Karpas-422 (cell line): ENCODE results near the gene ME3. TPM values are rescaled to one million over a fixed set of nuclear protein-coding genes. Genes with fewer than 3 reads are reported as not detected.

Source experiments
- DNase-seq: peaks from one replicate; pipeline ENCODE4 v3.0.0-alpha.2; 2015
- H2AFZ ChIP-seq: fragments of 200-600 bp; sonication (generic); 2 replicates; pipeline ENCODE4 v1.6.1; 2014; ENCODE audit warnings: antibody characterized with exemption, low read length, mixed read lengths
- H3K27ac ChIP-seq: fragments of 200-600 bp; sonication (generic); 2 replicates; pipeline ENCODE4 v1.5.1; 2014; ENCODE audit warnings: mild to moderate bottlenecking, low read length, moderate library complexity
- H3K27me3 ChIP-seq: fragments of 200-600 bp; sonication (generic); 2 replicates; pipeline ENCODE4 v1.6.1; 2014; ENCODE audit warnings: low read length, mixed read lengths
- H3K36me3 ChIP-seq: fragments of 200-600 bp; sonication (generic); 2 replicates; pipeline ENCODE4 v1.6.1; 2014; ENCODE audit warnings: low read length, mixed read lengths; ENCODE audit not compliant: insufficient read depth
- H3K4me1 ChIP-seq: fragments of 200-600 bp; sonication (generic); 2 replicates; pipeline ENCODE4 v1.6.1; 2014; ENCODE audit warnings: mild to moderate bottlenecking, low read length, mixed read lengths
- H3K4me2 ChIP-seq: fragments of 200-600 bp; sonication (generic); 2 replicates; pipeline ENCODE4 v1.6.1; 2014; ENCODE audit warnings: low read length, low read depth, mild to moderate bottlenecking; ENCODE audit not compliant: poor library complexity, severe bottlenecking
- H3K4me3 ChIP-seq: fragments of 200-600 bp; sonication (generic); 2 replicates; pipeline ENCODE4 v1.5.1; 2014; ENCODE audit warnings: mild to moderate bottlenecking, antibody characterized with exemption, low read length, mixed read lengths
- H3K79me2 ChIP-seq: fragments of 200-600 bp; sonication (generic); 2 replicates; pipeline ENCODE4 v1.6.1; 2014; ENCODE audit warnings: mild to moderate bottlenecking, low read length, mixed read lengths
- H3K9ac ChIP-seq: fragments of 200-600 bp; sonication (generic); 2 replicates; pipeline ENCODE4 v1.6.0; 2014; ENCODE audit warnings: low read length
- H3K9me2 ChIP-seq: fragments of 200-600 bp; sonication (generic), shearing (Covaris generic); replicated peaks from 2 replicates; pipeline ENCODE4 v1.6.0; 2014; ENCODE audit warnings: mild to moderate bottlenecking, low read length, moderate library complexity; ENCODE audit not compliant: insufficient read depth
- H3K9me3 ChIP-seq: fragments of 300-700, 200-600 bp; sonication (generic); 2 replicates; pipeline ENCODE4 v1.6.1; 2014; ENCODE audit warnings: low read length, mixed read lengths
- H4K20me1 ChIP-seq: fragments of 200-600 bp; sonication (generic); 2 replicates; pipeline ENCODE4 v1.6.1; 2014; ENCODE audit warnings: mild to moderate bottlenecking, antibody characterized with exemption, low read length, low read depth; ENCODE audit not compliant: insufficient read depth
- total RNA-seq: library from RNA; depleted of rRNA; stranded (reverse); fragments of >200 nt; shearing (Covaris generic); gene quantifications from 2 replicates; pipeline ENCODE4 v1.2.3, GENCODE V29; 2014; ENCODE audit warnings: low replicate concordance

Gene ME3
- total RNA-seq, 1 experiment from 2014 or later, result not detected

DNA sequence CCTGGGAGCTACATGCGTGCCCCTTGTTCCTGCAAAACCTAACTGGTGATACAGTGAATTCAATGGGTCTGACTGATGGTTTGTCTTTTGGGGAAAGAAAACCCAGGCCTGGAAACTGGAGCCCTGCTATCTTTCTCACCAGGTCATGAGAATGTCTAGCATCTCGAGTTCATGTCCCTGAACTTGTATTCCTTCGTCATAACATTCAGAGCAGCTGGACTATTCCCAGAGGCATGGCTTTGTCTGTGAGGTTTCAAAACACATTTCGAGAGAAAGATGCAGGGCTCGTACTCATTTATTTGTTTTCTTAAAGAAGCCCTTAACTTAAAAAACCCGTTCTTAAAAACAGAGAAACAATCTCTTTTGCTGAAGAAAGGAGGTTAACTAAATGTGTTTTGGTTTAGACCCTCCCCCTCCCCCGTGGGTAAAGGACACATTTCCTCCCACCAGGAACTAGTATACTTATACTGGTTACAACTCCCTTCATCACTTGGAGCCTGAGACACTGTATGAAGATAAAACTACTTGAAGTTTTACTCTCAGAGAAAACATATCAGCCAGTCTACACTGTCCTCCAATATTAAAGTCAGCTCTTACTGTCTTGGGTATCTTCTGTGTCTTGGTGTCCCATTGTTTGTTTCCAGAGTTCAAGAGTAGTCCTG, 43.2 kb downstream of the ME3 start:
- no peak overlapping the region for H3K4me2 ChIP-seq
- H3K9me2 ChIP-seq, result no peaks in the 10 kb centered on the region
- H3K27ac ChIP-seq, result no peak overlapping the region
- H3K4me3 ChIP-seq, result no peak overlapping the region
- H3K9me3 ChIP-seq, result no peaks in the 10 kb centered on the region
- H3K36me3 ChIP-seq, result no peaks in the 10 kb centered on the region
- H3K9ac ChIP-seq, result no peak overlapping the region
- no peaks in the 10 kb centered on the region for H3K79me2 ChIP-seq
- no peaks in the 10 kb centered on the region for H4K20me1 ChIP-seq
- DNase-seq, result no peak
- no peak overlapping the region for H2AFZ ChIP-seq
- H3K4me1 ChIP-seq, result no peaks in the 10 kb centered on the region
- H3K27me3 ChIP-seq, result no peaks in the 10 kb centered on the region

DNA sequence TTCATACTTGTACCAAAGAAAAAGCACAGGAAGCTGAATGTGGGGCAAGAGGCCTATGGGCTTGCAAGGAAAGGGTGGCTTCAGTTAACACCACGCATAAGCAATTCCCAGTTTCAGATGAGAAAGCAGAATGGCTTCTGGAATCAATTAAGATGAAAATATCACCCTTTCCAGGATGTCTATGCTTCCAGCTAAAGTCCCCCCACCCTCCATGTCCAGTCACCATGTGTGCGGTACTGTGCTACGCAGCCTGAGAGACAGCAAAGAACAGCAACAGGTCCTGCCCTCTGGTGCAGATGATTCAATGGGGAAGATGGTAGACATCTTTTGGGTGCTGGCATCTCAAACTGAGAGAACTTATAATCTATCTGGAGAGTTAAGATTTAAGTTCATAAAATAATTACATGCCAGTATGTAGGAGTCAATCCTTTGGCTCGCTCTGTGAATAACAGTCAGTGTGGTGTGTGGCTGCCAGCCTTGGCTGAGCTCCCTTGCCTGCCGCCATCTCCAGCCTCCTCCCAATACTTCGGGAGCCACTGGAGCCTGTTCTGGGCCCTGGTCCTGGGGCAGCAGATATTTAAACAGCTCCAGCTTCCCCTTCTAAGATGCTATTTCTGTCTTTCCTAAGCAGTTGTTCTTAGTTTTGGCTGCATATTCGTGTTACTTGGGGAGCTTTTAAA, 44.5 kb downstream of the ME3 start:
- H2AFZ ChIP-seq, result no peak overlapping the region
- no peaks in the 10 kb centered on the region for H3K79me2 ChIP-seq
- no peaks in the 10 kb centered on the region for H3K9me3 ChIP-seq
- no peaks in the 10 kb centered on the region for H3K27me3 ChIP-seq
- no peak for DNase-seq
- no peaks in the 10 kb centered on the region for H3K4me1 ChIP-seq
- H3K9ac ChIP-seq, result no peak overlapping the region
- H4K20me1 ChIP-seq, result no peaks in the 10 kb centered on the region
- no peak overlapping the region for H3K27ac ChIP-seq
- no peaks in the 10 kb centered on the region for H3K9me2 ChIP-seq
- H3K4me2 ChIP-seq, result no peak overlapping the region
- H3K4me3 ChIP-seq, result no peak overlapping the region
- no peaks in the 10 kb centered on the region for H3K36me3 ChIP-seq

DNA sequence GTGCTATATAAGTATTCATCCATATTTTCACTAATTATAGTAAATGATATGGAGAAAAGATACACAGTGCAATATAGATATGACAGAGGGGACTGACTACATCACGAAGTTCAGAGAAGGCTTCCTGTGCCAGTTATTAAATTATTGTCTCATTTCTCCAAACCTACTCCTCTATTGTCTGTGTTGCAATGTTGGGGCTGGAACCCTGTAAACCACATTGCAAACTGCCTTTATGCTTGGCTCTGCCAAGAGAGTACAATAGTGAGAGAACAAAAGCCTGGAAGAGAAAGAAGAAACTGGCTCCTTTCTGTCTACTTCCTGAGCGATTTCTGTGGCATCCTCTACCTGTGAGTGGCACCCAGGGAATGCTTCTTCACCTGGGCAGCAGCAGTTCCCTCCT, 46.4 kb downstream of the ME3 start:
- Histone ChIP-seq H4K20me1 (no peaks in the 10 kb centered on the region), H3K79me2 (no peaks in the 10 kb centered on the region), H3K9me3 (no peaks in the 10 kb centered on the region), H3K36me3 (no peaks in the 10 kb centered on the region), H2AFZ (no peak overlapping the region), H3K27ac (no peak overlapping the region), H3K27me3 (no peaks in the 10 kb centered on the region), H3K4me2 (no peak overlapping the region), H3K9ac (no peak overlapping the region), H3K9me2 (no peaks in the 10 kb centered on the region), H3K4me1 (no peaks in the 10 kb centered on the region), H3K4me3 (no peak overlapping the region)
- DNase-seq, result no peak

DNA sequence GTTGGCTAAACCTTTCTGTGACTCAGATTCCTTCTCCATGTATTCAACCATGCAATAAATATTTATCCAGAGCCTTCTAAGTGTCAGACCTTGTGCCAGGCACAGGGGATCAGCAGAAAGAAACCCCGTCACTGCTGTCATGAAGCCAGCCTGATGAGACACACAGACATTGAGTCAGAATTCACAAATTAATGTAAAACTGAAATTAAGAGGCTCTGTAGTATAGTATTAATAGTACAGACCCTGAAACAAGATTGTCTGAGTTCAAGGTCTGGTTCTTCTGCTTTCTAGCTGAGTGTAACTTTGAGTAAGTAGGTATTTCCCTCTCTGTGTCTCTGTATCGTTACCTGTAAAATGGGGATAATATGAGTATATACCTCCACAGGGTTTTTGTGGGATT, 46.9 kb downstream of the ME3 start:
- Histone ChIP-seq H3K27ac (no peak overlapping the region), H3K9ac (no peak overlapping the region), H3K4me1 (no peaks in the 10 kb centered on the region), H2AFZ (no peak overlapping the region), H3K9me3 (no peaks in the 10 kb centered on the region), H3K9me2 (no peaks in the 10 kb centered on the region), H3K4me2 (no peak overlapping the region), H4K20me1 (no peaks in the 10 kb centered on the region), H3K79me2 (no peaks in the 10 kb centered on the region), H3K36me3 (no peaks in the 10 kb centered on the region), H3K27me3 (no peaks in the 10 kb centered on the region), H3K4me3 (no peak overlapping the region)
- DNase-seq, result no peak

DNA sequence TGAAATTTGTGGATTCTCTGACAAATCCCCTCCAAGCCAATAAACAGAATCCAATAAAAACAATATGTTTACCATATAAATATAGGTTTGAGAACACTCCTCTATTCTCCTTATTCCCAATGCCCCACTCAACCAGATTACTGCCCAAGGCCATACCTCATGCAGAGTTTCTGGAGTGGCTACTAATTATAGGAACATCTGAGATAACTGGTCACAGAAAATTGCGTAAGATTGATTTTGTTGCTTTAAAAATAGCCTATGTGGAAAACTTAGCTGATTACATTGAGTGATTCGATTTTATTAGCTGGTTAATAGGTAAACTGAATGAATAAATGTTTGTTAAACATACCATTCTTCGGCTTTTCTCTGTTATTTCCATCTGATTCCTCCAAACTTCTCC, 48.0 kb downstream of the ME3 start:
- Histone ChIP-seq H3K27ac (no peak overlapping the region), H3K4me3 (no peak overlapping the region), H3K9me2 (no peaks in the 10 kb centered on the region), H3K9me3 (no peaks in the 10 kb centered on the region), H3K27me3 (0 out of 2 replicates have a peak, but pooled peaks cover 2% of the 10 kb centered on the region), H3K4me2 (no peak overlapping the region), H3K36me3 (no peaks in the 10 kb centered on the region), H4K20me1 (no peaks in the 10 kb centered on the region), H3K9ac (no peak overlapping the region), H3K4me1 (no peaks in the 10 kb centered on the region), H2AFZ (no peak overlapping the region), H3K79me2 (no peaks in the 10 kb centered on the region)
- DNase-seq, result no peak

DNA sequence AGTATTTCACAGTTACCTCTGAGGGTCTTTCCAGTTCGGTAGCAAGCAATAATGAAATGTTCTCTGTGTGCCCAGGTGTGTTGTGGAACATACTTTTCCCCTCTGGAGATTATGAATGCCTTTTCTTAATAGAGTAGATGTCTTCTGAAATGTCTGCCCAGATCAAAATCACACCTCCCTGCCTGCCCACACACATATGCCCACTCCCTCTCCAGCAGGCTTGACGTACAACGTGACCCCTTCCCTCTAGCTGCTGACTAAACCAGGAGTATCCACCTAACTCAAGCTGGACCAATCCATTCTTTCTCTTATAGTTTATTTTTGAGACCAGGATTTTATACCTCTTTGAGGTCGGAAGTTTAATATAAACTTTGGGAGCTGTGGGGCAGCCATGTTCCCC, 48.7 kb downstream of the ME3 start:
- Histone ChIP-seq H2AFZ (no peak overlapping the region), H3K27me3 (0 out of 2 replicates have a peak, but pooled peaks cover 2% of the 10 kb centered on the region), H3K4me2 (no peak overlapping the region), H3K4me1 (no peaks in the 10 kb centered on the region), H3K36me3 (no peaks in the 10 kb centered on the region), H3K9me3 (no peaks in the 10 kb centered on the region), H3K79me2 (no peaks in the 10 kb centered on the region), H3K27ac (no peak overlapping the region), H3K9ac (no peak overlapping the region), H3K4me3 (no peak overlapping the region), H3K9me2 (no peaks in the 10 kb centered on the region), H4K20me1 (no peaks in the 10 kb centered on the region)
- DNase-seq, result no peak

DNA sequence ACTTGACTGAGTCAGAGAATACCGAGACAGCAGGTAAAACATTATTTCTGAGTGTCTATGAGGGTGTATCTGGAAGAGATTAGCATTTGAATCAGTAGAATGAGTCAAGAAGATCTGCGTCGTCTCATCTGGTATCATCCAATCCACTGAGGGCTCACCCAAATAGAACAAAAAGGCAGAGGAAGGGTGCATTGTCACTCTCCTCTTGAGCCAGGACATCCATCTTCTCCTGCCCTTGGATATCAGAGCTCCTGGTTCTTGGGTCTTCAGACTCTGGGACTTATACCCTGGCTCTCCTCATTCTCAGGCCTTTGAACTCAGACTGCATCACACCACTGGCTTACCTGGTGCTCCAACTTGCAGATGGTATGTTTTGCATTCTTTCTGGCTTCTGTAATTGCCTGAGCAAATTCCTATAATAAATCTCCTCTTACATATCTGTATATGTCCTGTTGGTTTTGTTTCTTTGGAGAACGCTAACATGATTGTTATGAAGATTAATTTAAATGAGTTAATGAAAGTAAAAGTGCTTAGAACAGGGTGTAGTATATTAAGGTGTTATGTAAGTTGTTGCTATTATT, 49.3 kb downstream of the ME3 start:
- no peaks in the 10 kb centered on the region for H3K79me2 ChIP-seq
- no peak overlapping the region for H3K27ac ChIP-seq
- H2AFZ ChIP-seq, result no peak overlapping the region
- no peak for DNase-seq
- no peaks in the 10 kb centered on the region for H3K9me2 ChIP-seq
- 0 out of 2 replicates have a peak, but pooled peaks cover 2% of the 10 kb centered on the region for H3K27me3 ChIP-seq
- no peaks in the 10 kb centered on the region for H3K9me3 ChIP-seq
- H4K20me1 ChIP-seq, result no peaks in the 10 kb centered on the region
- H3K4me3 ChIP-seq, result no peak overlapping the region
- H3K9ac ChIP-seq, result no peak overlapping the region
- no peaks in the 10 kb centered on the region for H3K4me1 ChIP-seq
- H3K4me2 ChIP-seq, result no peak overlapping the region
- H3K36me3 ChIP-seq, result no peaks in the 10 kb centered on the region

DNA sequence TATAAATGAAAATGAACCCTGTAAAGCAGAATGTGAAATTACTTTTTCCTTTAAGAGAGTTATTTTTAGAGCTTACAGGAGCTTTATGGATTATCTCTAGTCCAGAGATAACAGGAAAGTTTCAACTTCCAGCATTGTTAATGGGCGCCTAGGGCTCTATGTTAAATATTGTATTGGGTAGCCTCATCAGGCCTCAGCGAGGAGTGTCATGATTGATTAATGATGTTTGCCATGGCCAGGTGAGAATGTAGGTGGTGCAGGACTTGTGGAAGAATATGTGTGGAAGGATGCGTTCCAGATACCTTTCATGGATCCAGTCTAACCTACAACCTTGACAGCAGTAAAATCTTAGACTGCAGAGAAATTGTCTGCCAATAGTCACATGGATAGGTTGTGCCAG, 50.6 kb downstream of the ME3 start:
- no peaks in the 10 kb centered on the region for H3K4me1 ChIP-seq
- H2AFZ ChIP-seq, result no peak overlapping the region
- 0 out of 2 replicates have a peak, but pooled peaks cover 2% of the 10 kb centered on the region for H3K27me3 ChIP-seq
- H3K4me2 ChIP-seq, result no peak overlapping the region
- H3K9me3 ChIP-seq, result no peaks in the 10 kb centered on the region
- no peak overlapping the region for H3K4me3 ChIP-seq
- no peaks in the 10 kb centered on the region for H4K20me1 ChIP-seq
- no peaks in the 10 kb centered on the region for H3K36me3 ChIP-seq
- H3K27ac ChIP-seq, result no peak overlapping the region
- H3K9ac ChIP-seq, result no peak overlapping the region
- no peak for DNase-seq
- no peaks in the 10 kb centered on the region for H3K79me2 ChIP-seq
- no peaks in the 10 kb centered on the region for H3K9me2 ChIP-seq
